Suprapubic skin (tissue), 4 donors: ENCODE data around the gene PAK3.

Experiments used
- EP300 ChIP-seq: sonication (generic); formaldehyde crosslinking; IDR thresholded peaks from one replicate; pipeline ENCODE4 v1.6.1; 2017; ENCODE audit warnings: antibody characterized with exemption
- POLR2A ChIP-seq, 2 donors: fragments of 450-650 bp; IDR thresholded peaks; one replicate each; pipeline ENCODE4 v1.6.1; 2017; ENCODE audit warnings: antibody characterized with exemption in 2 of 2, mild to moderate bottlenecking in 2 of 2, moderate library complexity in 2 of 2
- POLR2AphosphoS5 ChIP-seq, 3 donors: sonication (generic); formaldehyde crosslinking; IDR thresholded peaks; one replicate each; pipeline ENCODE4 v1.6.1; 2017; ENCODE audit warnings: antibody characterized with exemption in 3 of 3
- TF ChIP-seq, protein P1 (sequence below), 2 donors: fragments of 200-600 bp in 1 of 2; fragments of 450-650 bp in 1 of 2; sonication (generic) in 1 of 2; IDR thresholded peaks; one replicate each; pipeline ENCODE4 v1.5.1; 2016 to 2019; ENCODE audit warnings: antibody characterized with exemption in 2 of 2, mild to moderate bottlenecking in 1 of 2, moderate library complexity in 1 of 2

- TF ChIP-seq POLR2A (IDR thresholded peaks at IDR 0.05) = no peak
- TF ChIP-seq, protein P1, sequence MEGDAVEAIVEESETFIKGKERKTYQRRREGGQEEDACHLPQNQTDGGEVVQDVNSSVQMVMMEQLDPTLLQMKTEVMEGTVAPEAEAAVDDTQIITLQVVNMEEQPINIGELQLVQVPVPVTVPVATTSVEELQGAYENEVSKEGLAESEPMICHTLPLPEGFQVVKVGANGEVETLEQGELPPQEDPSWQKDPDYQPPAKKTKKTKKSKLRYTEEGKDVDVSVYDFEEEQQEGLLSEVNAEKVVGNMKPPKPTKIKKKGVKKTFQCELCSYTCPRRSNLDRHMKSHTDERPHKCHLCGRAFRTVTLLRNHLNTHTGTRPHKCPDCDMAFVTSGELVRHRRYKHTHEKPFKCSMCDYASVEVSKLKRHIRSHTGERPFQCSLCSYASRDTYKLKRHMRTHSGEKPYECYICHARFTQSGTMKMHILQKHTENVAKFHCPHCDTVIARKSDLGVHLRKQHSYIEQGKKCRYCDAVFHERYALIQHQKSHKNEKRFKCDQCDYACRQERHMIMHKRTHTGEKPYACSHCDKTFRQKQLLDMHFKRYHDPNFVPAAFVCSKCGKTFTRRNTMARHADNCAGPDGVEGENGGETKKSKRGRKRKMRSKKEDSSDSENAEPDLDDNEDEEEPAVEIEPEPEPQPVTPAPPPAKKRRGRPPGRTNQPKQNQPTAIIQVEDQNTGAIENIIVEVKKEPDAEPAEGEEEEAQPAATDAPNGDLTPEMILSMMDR (IDR thresholded peaks at IDR 0.05) = no peak
- TF ChIP-seq POLR2AphosphoS5 (IDR thresholded peaks at IDR 0.05) = no peak
- TF ChIP-seq EP300 = no peak
Observed at GRCh38 chrX:111164728-111165127, 68.7 kb downstream of the PAK3 start.
